HG03103 (cell line): ENCODE data around the gene CD33.
"Not testable (repeated sequence)": the region's sequence is repeated elsewhere in the genome, so short reads cannot be mapped to it uniquely, and the experiment has no call there.

ENCODE experiments used
- ATAC-seq: cut with Tn5 transposase; IDR thresholded peaks from one replicate; pipeline ENCODE4 v1.9.1; 2021; ENCODE audit warnings: low read depth; ENCODE audit not compliant: unreplicated experiment

The CD33 gene

GRCh38 chr19:51210191-51210784 is 14.6 kb upstream of the CD33 start:
- no peak for ATAC-seq

GRCh38 chr19:51210874-51211361 is 14.0 kb upstream of the CD33 start:
- ATAC-seq, result not testable (repeated sequence)

DNA sequence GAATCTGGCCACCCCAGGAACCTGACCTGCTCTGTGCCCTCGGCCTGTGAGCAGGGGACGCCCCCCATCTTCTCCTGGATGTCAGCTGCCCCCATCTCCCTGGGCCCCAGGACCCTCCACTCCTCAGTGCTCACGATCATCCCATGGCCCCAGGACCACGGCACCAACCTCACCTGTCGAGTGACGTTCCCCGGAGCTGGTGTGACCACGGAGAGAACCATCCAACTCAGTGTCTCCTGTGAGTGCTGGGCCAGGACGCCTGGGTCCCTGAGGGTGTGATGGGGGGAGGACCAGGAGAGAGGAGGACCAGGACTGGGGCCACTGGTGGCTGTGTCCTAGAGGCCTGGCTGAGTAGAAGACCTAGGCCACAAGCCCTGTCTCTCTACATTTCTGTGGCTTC is 13.0 kb upstream of the CD33 start:
- ATAC-seq, result no peak

DNA sequence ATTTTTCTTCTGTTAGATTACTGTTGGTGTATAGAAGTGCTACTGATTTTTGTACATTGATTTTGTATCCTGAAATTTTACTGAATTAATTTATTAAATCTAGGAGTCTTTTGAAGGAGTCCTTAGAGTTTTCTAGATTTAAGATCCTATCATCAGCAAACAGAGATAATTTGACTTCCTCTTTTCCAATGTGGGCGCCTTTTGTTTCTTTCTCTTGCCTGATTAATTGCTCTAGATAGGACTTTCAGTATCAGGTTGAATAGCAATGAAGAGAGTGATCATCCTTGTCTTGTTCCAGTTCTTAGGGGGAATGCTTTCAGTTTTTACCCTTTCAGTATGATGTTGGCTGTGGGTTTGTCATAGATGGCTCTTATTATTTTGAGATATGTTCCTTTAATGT is 5.6 kb upstream of the CD33 start:
- no peak for ATAC-seq

DNA sequence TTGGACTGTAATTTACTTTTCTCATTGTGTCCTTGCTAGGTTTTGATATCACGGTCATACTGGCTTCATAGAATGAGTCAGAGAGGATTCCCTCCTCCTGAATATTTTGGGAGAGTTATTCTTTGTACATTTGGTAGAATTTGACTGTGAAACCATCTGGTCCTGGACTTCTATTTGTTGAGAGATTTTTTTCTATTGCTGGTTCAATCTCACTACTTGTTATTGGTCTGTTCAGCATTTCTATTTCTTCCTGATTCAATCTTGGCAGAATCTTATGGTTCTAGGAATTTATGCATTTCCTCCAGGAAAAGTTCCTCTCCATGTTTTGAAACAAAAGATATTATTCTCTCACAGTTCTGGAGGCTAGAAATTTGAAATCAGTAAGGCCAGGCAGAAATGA is 4.9 kb upstream of the CD33 start:
- no peak for ATAC-seq

DNA sequence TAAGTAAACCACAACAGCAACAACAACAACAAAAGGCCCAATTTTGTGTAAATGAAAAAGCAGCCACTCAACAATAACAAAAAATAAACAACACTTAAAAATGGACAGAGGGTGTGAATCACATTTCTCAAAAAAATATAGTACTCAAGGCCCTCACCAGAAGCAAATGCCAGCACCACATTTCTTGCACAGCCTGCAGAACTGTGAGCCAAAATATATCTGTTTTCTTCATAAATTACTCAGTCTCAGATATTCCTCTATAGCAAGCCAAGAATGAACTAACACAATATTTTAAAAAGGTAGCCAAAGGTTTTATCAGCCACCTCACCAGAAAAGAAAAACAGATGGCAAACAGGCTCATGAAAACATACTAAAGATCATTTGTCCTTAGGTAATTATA is 3.9 kb upstream of the CD33 start:
- no peak for ATAC-seq

DNA sequence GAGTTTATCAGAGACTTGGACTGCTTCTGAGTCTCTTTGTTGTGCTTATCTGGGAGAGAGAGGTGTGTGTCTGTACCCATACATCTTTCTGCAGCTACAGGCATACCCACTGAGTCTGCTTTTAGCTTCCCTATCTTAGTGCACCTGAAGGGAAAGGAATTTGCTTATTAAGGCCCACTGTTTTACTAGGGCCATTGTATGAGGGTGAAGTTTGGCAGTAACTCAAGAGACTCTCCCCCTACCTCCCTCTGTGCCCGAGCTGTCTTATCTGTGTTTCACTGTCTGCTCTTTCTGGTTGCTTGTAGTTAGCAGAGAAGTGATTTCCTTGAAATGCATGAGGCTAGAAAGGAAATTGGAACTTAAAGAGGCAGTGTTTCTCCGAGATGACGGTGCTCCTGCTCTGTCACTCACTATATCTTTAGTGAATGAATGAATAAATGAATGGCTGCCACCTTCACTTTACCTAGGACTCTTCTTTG is 678 bp upstream of the CD33 start:
- no peak for ATAC-seq

- no peak for ATAC-seq
These were observed 1.2 kb downstream of the CD33 start for GRCh38 chr19:51226067-51226466.

DNA sequence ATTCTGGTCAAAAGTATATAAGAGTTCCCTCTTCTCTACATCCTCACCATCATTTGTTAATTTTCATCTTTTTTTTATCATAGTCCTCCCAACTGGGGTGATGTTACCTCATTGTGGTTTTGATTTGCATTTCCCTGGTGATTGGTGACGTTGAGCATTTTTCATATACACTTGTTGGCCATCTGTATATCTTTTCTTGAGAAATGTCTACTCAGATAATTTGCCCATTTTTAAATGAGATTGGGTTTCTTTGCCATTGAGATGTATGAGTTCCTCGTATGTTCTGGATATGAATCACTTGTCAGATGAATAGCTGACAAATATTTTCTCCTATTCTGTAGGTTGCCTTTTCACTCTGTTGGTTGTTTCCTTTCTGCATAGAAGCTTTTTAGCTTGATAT is 2.4 kb downstream of the CD33 start:
- no peak for ATAC-seq

GRCh38 chr19:51227966-51228365 is 3.1 kb downstream of the CD33 start:
- no peak for ATAC-seq

DNA sequence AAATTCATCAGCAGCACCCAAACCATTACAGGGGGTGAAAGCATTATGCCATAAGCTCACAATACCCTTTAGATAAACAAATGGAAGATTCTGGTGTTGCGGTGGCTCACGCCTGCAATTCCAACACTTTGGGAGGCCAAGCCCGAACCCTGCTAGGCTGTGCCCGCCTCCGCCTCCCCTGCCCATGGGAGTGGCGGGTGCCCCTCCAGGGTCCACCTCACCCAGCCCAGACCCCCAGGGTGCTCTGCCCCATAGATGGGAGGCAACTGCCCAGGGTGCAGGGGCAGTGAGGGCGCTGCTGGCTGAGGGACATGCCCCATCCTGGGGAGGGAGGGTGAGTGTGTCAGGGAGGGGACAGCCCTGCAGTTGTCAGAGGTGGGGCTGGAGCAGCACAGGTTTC is 16.0 kb downstream of the CD33 start:
- ATAC-seq, result no peak

DNA sequence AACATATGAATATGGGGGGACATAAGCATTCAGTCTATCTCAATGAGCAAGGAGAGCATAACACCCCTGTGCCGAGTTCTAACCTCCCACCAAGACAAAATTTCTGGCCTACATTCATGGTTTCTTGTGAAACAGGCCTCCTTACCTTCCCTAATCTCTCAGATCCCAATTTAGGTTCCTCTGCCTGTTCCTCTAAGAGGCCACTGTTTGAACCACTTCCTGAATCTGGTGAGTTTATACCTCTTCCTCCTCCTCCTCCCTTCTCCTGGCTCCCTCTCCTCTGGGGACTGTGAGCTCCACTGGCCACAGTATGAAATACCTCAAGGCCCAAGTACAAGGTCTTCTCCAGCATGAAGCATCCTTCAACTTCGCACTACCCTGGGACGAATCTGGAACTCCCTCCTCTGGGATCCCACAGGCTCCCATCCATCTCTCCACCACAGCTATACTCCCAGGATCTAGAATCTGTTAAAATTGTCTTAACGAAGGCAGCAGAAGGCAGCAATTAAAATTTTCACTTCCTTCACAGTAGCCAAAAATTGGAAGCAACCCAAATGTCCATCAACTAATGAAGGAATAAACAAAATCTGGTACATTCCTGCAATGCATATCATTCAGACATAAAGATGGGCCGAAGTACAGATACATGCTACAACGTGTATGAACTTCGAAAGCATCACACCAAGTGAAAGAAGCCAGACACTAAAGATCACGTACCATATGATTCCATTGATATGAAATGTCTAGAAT is 18.2 kb downstream of the CD33 start:
- no peak for ATAC-seq

- no peak for ATAC-seq
These were observed 21.3 kb downstream of the CD33 start for GRCh38 chr19:51246164-51246552.

DNA sequence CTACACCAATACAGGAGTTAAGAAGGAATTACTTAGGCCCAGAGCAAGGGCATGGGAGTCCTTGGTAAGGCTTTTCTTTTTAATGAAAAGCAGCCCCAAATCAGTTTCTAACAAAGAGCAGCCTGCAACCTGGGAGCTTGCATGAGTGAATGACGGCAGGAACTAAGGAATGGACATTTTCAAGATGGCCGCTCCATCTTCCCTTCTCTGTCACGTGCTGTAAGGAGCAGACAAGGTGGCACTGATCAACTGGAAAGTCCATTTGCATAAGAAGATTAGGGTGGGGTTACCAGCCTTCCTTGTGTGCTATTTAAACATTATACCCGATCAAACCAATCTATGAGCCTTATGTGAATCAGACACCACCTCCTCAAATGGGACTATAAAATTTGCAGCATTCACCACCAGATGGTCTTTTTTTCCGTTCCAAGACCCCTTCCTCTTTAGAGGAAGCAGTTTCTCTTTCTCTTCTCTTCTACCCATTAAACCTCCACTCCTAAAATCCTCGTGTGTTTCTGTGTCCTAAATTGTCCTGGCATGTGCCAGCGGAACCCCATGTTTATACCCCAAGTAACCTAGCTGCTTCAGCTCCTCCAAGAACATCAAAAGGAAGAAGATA is 23.2 kb downstream of the CD33 start:
- ATAC-seq, result no peak

DNA sequence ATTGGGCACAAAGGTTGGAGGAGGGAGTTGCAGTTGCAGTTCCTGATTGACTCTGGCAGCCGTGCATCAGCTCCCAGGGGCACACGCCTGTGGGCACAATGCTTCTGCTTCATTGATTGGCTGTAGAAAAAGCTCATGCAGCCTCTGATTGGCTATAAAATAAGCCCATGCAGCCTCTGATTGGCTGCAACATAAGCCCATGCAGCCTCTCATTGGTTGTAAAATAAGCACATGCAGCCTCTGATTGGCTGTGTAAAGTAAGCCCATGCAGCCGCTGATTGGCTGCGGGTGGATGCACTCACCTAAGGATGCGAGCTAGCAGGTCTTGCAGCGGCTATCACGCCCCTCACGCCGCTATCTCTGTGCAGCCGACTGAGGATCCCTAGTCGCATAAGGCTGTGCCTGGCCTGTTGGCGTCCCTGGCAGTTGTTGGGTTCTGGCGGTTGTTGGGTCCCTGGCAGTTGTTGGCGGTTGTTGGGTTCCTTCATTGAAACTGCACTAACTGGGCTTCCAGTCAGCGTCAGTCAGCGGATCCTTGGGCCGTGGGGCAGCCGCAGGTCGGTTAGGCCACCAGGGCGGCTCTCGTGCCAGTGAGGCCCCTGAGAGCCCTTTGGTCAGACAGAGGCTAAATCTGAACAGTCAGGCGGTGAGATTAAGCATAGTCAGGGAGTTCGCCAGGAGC is 26.0 kb downstream of the CD33 start, which contains the start of gene SIGLECL1:
Gene SIGLECL1, plus strand, starts transcription at position 295 of the 682 bp plus-strand sequence. CDS start 12,993 bp downstream, outside the sequence.
- ATAC-seq, result no peak

DNA sequence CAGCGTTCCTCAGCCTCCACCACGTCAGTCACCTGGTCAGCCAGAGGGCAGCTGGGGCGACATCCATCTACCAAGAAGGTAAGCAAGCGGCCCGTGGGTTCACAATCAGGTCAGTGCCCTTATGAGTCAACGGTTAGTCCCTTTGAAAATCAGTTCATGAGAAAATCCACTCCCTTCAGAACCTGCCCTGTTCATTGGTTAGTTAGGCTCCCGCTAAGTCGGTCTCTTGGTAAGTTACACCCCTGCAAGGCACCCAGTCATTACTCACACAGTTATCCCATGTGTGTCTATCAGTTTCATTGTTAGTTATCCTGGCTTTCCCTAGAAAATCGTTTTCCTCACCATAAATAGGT is 26.6 kb downstream of the CD33 start:
- no peak for ATAC-seq

DNA sequence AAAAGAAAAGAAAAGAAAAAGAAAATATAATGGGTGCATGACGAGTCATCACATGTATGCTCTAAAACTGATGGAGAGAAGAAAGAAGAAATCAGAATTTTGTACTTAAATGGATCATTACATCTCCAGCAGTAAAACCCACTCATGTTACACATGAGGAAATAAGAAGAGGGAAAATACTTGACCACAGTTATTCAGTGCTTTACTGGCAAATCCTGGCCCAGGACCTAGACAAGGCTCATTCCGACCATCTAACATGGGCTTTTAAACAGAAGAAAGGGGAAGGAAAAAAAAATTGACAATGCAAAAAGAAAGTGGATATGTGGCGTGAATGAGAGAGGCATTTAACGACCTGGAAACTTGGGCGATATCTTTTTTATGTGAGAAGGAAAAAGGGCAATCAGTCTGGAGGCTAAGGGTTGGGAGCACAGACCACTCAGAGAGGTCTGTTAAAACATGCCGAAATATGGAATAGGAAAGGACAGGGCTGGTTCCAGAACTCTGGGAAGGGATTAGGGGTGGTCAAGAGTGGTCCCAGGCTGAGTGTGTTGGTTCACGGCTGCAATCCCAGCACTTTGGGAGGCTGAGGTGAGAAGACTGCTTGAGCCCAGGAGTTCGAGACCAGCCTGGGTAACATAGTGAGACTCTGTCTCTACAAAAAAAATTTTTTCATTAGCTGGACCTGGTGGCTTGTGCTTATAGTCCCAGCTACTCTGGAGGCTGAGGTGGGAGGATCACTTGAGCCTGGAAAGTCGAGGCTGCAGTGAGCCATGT is 27.6 kb downstream of the CD33 start:
- no peak for ATAC-seq

DNA sequence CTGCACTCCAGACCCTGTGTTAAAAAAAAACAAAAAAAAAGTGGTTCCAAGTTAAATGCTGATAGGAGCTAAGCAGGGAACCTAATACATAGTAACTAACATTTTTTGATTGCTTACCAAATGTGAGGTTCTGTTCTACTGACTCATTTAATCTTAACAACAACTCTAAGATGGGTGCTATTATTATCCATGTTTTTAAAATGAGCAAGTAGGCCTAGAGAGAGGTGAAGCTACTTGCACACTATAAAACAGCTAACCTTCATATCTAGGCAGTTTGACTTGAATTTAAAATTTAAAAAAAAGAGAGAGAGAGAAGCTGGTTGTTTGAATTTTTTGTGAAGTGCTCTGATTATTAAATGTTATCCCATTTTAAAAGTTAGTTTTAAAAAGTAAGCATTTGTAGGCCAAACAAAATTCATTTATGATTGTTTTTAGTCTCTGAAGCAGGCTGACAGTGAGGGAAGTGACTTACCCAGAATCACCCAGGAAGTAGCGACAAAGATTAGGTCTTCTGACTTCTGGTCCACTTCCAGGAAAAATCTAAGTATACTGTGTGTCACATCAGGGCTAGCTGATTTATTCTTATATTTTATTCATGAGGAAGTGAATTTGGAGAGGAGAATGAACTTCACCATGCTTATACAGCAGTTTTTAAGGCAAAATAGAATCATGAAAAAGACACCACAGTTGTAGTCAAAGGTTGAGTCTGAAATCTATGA is 28.4 kb downstream of the CD33 start:
- no peak for ATAC-seq

- ATAC-seq, result no peak
These were observed 31.3 kb downstream of the CD33 start for GRCh38 chr19:51256155-51256625.

DNA sequence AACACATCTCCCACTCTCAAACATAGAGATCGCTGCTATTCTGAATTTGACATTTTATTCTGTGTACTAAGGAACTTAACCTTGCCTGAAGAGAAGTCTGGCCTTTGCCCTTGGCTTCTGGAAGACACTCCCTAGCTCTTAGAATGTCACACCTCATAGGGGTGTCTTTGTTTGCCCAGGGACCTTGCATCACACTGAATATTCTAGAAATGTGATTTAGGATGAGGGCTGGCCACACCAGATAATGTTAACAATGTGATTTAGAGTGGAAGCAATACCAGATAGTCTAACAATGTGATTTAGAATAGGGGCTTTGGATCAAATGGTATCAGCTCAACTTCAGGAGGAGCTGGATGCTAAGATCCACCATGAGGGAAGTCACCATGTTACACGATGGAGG is 32.6 kb downstream of the CD33 start:
- no peak for ATAC-seq
